ENCODE measurements around the gene PPP1R26.
"Not testable (repeated sequence)": the region's sequence is repeated elsewhere in the genome, so short reads cannot be mapped to it uniquely, and the experiment has no call there.

The PPP1R26 gene, protein sequence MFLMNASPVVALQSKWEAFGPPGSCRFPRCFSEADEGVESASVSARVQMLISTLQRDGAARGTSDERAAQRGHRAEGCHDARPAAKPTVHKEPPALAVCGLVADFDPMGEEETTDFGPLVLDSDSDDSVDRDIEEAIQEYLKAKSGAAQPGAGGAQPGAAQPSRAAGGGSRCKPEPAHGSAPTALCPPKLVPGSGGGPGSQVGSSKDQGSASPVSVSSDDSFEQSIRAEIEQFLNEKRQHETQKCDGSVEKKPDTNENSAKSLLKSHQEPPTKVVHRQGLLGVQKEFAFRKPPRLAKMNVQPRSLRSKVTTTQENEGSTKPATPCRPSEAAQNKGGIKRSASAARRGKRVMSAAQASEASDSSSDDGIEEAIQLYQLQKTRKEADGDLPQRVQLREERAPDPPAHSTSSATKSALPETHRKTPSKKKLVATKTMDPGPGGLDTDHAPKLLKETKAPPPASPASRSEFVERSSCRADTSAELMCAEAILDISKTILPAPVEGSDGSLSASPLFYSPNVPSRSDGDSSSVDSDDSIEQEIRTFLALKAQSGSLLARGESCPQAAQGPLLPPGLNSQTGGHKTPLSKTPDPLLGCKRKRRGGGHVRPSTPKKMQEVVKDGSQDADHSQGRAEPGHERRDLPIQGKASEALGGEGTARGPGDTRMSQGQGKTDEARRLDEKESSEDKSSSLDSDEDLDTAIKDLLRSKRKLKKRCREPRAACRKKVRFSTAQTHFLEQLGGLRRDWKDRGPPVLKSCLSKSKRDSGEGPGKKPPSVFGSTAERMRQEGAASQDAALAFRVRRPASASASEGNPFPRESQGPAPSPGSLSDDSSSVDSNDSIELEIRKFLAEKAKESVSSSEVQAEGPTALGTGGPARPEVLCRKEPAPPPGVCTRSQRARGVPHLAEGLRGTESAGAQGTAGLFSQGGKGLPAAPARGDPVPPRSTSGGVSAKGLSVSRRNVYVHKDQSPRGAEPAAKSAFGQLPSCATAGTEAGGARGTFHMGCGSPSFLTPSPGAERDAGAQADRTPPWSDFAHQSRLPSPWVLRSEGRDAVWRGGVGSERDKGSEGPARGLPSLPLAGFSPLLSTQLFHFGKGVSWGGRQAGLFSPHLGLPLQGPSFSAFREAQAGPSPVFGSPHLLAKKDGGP (N-terminal part only)

DNA sequence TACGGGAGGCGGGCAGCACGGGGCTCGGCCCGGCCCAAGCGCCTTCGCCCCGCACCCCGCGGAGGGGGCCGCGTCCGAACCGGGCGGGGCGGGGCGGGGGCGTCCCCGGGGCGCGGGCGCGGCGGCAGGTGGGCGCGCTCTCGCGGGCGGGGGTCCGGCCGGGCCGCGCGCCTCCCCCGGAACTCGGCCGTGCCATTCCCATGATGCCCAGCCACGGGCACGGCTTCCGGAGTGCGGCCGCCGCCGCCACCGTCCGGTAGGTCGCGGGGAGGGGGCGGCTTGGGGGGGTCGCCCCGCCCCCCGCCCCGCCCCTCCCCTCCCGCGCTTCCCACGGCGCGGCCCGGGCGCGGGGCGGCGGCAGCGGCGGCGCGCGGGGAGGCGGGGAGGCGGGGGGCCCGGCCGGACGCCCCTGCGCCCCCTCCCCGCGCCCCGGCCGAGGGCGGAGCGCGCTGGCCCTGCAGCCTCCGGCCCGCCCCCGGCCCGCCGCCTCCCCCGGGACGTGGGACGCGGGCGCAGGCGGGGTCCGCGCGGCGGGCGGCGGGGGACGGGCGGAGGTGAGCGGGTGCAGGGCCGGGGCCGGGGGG lies at the start of gene PPP1R26:
Gene PPP1R26, plus strand, starts transcription at position 314 of the 584 bp plus-strand sequence. CDS start 4,729 bp downstream, outside the sequence.
- peak; percentile 25 for DNase-seq (ENCODE audit: low read depth)

DNA sequence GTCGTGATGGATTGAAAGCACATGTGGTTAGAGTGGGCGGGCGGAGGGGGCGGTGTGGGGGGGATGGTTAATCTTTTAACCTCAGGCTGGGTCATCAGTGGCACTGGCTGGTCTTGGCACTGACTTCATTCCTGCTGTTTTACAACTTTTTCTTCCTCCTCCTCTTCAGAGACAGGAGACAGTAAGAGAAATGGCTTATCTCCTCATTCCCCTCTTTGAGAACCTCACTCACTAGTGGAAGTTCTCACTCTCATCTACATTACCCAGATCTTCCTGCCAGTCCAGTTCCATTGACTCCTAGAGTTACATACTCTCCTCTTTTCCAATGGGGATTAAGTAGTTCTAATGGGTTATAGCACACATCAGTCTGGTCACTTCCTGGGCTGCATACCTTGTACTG lies 42.3 kb upstream of the PPP1R26 start:
- no peak for DNase-seq (ENCODE audit: low read depth)

DNA sequence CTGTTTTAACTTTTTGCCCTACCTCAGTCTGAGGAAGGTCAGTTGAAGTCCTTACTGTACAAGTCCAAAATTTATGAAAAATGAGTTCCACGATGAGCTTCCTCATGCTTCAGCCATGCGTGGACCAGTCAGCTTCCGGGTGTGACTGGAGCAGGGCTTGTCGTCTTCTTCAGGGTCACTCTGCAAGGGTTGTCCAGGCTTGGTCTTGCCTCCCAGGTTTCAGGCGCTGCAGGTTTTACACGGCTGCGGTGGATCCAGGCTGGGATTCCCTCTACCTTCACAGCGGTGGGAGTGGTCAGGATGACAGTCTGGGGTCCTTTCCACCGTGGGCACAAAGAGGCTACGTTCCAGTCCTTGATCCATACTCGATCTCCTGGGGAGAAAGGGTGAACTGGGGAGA lies 41.9 kb upstream of the PPP1R26 start:
- DNase-seq (ENCODE audit: low read depth), result not testable (repeated sequence)

DNA sequence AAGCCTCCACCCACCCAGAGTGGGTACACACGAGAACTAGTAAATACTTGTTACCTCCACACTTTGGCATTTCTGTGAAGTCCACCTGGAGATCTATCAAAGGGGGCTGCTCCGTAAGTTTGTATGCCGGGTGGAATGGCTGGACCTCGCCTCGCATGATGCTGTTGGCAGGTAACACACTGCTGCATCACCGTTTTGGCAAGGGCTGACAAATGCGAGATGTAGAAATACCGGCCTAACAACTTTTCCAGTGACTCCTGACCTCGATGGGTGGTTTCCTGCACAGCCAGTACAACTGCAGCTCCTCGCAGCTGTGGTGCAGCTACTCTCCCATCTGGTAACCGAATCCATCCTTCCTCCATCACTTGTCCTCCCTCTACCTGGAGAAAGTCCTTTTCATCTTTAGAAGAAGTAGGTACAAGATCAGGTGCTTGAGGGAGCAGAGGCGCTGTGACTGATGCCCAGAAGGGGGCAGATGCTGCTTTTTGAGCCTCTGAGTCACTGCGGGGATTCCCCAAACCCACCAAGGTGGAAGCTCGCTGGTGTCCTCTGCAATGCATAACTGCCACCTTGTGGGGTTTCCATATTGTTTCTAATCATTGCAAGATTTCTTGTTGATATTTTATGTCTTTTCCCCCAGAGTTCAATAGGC lies 40.9 kb upstream of the PPP1R26 start:
- not testable (repeated sequence) for DNase-seq (ENCODE audit: low read depth)

DNA sequence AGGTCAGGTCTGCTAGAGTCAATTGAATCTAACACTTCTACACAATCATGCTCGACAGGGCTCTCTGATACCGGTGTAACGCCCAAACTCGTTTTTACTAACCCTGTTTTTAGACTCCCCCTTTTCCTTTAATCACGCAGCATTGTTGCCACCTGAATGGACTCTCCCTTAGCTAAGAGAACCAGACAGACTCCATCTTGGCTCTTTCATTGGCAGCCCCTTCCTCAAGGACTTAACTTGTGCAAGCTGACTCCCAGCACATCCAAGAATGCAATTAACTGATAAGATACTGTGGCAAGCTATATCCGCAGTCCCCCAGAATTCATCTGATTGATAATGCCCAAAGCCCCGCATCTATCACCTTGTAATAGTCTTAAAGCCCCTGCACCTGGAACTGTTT lies 40.1 kb upstream of the PPP1R26 start:
- DNase-seq (ENCODE audit: low read depth), result not testable (repeated sequence)

DNA sequence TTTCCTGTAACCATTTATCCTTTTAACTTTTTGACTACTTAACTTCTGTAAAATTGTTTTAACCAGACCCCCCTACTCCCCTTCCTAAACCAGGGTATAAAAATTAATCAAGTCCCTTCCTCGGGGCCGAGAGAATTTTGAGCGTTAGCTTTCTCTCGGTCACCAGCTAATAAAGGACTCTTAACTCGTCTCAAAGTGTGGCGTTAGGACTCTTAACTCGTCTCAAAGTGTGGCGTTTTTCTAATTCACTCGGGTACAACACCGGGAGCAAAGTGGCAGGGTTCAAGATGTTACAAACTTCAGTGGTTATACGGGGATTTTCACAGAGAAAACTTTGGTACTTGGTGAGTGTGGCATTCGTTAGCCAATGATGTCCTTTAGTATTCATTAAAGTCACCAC lies 39.7 kb upstream of the PPP1R26 start:
- DNase-seq (ENCODE audit: low read depth), result no peak

DNA sequence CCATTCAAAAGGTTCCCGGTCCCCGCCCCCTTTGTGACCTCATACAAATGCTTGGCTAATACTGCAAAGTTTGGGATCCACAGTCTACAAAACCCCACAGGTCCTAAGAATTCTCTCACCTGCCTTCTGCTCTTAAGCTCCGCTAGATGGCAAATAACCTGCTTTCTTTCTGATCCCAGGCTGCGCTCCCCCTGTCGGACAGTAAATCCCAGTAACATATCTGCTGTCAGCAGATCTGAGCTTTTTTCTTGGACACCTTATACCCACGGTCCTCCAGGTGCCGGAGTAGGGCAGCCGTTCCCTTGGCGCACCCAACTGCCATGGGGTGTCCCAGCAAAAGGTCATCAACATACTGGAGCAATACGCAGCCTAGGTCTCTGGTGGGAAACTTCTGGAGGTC lies 39.0 kb upstream of the PPP1R26 start:
- no peak for DNase-seq (ENCODE audit: low read depth)

DNA sequence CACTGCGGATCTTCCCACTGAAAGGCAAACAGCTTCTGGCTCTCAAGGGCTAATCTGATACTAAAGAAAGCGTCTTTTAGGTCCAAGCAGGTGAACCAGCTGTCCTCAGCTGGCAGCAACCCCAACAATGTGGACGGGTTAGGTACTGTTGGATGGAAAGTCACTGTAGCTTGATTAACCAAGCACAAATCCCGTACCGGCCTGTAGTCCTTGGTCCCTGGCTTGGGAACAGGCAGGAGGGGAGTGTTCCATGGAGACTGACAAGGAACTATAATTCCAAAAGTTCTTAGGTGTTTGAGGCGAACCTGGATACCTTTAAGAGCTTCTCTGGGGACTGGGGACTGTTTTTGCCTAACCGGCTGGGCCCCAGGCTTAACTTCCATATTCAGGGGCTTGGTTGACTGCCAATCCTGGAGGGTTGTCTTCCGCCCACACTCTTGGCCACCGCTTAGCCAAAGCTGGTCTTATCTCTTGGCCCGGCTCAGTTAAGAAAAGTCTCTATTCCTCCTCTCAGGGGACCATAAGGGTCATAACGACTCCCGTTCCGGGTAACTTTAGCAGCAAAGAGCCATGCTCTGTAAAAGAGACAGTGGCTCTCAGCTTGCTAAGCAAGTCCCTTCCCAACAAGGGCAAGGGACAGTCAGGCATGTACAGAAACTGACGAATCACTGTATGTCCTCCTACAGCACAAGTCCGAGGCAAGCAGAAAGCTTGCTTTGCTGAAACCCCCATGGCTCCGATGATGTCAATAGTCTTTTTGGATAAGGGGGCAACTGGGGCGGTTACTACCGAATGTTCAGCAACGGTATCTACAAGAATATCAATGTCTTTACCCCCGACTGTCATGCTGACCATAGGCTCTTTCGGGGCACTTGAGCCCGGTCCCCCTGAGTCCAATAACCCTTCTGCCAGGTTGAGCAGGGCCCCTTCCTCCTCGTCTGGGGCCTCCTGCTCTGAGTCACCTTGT lies 38.2 kb upstream of the PPP1R26 start:
- peak; percentile 43 for DNase-seq (ENCODE audit: low read depth)

DNA sequence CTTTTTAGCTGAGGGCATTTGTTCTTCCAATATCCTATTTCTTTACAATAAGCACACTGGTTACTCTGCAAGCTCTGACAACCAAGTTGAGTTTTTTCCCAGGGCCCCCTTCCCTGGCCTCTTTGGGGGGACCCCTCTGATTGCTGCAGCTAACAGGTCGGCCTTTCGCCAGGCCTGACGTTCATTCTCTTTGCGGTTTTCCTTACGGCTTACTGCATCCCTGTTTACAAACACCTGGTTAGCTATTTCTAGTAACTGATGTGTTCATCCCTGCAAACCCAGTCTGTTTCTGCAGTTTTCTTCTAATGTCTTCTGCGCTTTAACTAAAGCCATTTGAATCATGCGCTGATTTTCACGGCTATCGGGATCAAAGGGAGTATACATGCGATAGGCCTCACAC lies 37.5 kb upstream of the PPP1R26 start:
- DNase-seq (ENCODE audit: low read depth), result no peak

DNA sequence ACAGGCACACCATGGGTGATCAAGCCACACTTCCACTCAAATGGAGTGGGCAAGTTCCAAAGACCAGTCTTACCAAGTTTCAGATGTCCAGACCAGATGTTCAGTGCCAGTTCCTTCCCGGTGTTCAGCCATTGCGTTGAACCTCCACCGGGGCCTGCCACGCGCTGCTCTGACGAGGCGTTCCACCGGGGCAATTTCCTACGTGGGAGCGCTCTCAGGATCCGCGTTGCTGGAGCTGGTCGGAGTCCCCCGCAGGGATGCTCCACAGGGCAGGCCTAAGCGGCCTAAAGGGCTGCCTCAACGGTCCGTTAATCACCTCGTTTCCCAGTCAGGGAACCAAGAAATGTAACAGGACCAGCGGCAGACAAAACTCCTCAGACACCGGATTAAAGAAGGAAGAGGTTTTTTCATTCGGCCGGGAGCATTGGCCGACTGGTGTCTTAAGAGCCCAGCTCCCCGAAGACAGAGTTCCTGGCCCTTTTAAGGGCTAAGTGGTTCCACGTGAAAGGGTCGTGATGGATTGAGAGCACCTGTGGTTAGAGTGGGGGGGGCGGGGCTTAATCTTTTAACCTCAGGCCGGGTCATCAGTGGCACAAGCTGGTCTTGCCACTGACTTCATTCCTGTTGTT lies 35.7 kb upstream of the PPP1R26 start:
- no peak for DNase-seq (ENCODE audit: low read depth)

DNA sequence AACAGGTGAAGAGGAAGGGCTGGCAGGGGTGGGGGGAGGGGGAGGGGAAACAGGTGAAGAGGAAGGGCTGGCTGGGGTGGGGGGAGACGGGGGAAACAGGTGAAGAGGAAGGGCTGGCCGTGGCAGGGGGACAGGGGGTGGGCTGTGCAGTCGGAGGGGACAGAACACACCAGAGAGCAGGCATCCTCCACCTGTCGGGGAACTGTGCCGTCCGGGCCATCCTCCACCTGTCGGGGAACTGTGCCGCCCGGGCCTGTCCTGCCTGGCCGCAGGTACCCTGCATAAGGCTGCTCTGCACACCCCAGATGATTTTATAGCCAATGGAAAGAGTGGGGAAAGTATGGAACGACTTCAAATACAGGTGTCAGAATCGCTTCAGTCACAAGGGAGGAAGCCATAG lies 32.5 kb upstream of the PPP1R26 start:
- DNase-seq (ENCODE audit: low read depth), result no peak

DNA sequence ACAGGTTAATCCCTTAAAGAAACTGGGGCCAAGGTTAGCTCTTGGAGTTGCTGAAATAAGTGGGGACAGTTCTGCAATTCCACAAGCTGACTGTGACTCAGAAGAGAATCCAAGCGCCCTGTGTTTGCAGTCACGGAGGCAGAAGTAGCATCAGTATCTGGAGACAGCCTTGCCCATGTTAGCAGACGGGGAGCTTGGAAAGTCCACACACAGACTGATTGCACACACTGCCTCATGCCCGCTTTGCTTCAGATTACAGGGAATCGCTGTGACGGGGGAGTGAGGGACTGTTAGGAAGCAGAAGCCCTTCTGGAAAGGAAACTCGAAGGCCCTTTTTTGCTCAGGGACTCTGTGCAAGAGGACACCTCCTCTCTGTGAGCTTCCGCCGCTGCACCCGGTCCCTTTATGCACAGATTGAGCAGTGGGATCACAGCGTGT lies 30.9 kb upstream of the PPP1R26 start:
- peak; percentile 17 for DNase-seq (ENCODE audit: low read depth)

DNA sequence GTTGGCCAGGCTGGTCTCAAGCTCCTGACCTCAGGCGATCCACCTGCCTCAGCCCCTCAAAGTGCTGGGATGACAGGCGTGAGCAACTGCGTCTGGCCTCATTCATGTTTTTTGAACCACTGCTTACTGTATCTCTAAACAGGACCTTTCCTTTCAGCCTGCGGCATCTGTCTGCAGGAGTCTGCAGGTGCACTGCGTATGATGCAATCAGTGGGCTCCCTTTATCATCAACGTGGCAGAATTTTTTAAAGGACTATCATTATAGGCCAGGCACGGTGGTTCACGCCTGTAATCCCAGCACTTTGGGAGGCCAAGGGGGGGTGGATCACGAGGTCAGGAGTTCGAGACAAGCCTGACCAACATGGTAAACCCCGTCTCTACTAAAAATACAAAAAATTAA lies 30.1 kb upstream of the PPP1R26 start:
- not testable (repeated sequence) for DNase-seq (ENCODE audit: low read depth)

DNA sequence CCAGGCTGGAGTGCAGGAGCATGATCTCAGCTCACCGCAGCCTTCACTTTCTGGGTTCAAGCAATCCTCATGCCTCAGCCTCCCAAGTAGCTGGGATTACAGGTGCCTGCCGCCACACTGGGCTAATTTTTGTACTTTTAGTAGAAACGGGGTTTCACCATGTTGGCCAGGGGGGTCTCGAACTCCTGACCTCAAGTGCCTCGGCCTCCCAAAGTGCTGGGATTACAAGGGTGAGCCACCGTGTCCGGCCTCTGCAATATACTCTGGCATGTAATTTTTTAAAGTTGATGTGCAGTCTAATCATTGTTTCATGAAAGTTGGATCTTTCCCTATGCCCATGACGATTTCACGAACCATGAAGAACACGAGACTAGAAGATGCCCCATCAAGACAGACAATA lies 28.6 kb upstream of the PPP1R26 start:
- no peak for DNase-seq (ENCODE audit: low read depth)

DNA sequence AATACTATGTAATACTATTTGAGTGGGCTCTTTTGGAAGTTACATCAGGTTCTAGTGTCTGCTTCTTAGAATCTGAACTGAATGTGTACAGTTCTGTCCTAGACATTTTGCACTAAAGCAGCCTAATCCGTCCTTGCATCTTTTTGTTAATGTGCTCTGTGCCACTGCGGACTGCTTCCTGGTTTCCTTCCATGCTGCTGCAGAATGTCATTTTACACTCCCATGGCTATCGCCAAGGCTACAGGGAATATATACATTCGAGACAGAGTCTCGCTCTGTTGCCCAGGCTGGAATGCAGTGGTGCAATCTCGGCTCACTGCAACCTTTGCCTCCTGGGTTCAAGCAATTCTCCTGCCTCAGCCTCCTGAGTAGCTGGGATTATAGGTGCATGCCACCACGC lies 27.7 kb upstream of the PPP1R26 start:
- DNase-seq (ENCODE audit: low read depth), result not testable (repeated sequence)

DNA sequence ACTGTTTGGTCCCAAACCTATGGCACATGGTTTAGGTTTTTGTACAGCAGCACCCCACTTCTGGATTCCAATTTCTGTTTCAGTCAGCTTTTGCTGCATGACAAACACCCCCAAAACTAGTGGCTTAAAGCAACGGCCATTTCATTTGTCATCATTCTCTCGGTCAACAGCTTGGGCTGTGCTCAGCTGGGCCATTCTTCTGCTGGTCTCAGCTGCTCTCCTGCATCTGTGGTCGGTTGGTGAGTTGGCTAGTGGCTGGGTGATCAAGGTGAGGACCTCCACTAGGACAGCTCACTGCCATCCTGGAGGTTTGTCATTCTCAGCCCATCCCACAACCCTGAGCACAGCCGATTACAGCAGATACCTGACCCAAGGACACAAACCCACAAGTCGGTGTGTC lies 24.8 kb upstream of the PPP1R26 start:
- DNase-seq (ENCODE audit: low read depth), result no peak

DNA sequence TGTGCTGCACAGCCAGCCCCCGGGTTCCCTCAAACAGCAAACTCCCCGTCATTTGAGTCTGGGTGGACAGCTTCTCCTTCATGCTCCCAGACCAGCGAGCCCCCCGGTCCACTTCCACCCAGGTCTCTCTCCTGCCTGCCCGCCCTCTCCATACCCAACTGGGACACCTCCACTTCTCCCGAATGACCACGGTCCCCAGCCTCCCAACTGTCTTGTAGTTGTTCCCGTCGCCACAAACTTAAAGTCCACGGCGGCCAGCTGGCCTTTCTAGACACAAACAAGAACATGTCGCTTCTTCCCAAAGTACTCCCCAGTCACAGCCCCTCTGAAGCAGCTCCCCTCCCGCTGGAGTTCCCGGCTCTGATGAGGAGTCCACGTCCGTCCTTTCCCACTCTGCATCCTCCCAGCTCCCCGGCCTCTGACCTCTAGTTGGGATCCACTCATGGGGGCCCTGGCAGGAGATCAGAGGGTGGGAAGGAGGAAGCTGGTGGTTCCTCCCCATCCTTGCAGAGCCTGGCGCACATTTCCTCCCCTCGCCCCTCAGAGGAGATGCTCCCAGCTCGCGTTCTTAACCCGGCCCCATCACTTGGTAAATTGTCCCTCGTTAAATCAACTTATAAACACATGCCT lies 24.1 kb upstream of the PPP1R26 start:
- DNase-seq (ENCODE audit: low read depth), result no peak

DNA sequence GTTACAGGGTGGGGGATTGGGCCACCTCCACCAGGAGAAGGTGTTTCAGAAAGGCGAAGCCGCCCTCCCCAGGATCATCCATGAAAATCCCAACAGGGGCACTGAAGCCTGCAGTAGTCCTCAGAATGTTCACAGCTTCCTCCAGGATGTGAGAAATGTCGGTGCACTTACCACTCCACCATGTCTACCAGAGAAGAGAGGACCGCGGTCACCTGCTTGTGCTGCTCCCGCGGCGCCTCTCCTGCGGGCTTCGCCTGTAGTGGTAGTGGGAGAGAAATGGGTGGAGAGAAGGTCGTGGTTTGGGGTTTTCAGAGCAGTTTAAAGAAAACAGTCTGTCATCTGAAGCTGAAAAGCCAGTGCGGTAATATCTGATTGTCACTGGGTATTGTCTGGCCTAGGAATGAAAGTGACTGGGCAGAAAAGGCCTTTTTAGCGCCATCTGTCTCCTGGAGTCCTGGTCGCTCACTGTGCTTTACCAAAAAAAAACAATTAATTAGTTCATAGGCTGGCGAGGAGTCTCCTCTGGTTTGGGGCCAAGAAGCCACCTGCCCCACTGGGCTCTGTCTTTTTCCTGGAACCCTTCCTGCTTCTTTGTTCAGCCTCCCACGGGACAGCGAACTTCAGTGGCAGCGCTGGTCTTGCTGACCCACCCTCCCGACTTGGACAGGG lies 23.0 kb upstream of the PPP1R26 start:
- no peak for DNase-seq (ENCODE audit: low read depth)

DNA sequence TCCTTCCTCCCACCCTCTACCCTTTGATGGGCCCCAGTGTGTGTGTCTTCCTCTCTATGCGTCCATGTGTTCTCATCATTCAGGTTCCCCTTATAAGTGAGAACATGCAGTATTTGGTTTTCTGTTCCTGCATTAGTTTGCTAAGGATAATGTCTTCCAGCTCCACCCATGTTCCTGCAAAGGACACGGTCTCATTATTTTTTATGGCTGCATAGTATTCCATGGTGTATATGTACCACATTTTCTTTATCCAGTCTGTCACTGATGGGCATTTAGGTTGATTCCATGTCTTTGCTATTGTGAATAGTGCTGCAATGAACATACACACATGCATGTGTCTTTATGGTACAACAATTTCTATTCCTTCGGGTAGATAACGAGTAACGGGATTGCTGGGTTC lies 21.1 kb upstream of the PPP1R26 start:
- not testable (repeated sequence) for DNase-seq (ENCODE audit: low read depth)
